GM18867 (cell line): ENCODE results near the gene GFI1B.
"Not testable (repeated sequence)": the region's sequence is repeated elsewhere in the genome, so short reads cannot be mapped to it uniquely, and the experiment has no call there.

Experiments
- ATAC-seq: cut with Tn5 transposase; IDR thresholded peaks from one replicate; pipeline ENCODE4 v1.9.1; 2021; ENCODE audit warnings: mild to moderate bottlenecking, moderate library complexity; ENCODE audit not compliant: unreplicated experiment

Gene GFI1B

DNA sequence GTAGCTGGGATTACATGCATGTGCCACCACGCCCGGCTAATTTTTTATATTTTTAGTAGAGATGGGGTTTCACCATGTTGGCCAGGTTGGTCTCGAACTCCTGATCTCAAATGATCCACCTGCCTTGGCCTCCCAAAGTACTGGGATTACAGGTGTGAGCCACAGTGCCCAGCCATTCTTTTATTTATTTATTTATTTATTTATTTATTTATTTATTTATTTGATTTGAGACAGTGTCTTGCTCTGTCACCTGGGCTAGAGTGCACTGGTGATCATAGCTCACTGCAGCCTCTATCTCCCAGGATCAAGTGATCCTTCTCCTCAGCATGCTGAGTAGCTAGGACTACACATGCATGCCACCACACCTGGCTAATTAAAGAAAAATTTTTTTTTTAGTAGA is 10.6 kb upstream of the GFI1B start:
- not testable (repeated sequence) for ATAC-seq

DNA sequence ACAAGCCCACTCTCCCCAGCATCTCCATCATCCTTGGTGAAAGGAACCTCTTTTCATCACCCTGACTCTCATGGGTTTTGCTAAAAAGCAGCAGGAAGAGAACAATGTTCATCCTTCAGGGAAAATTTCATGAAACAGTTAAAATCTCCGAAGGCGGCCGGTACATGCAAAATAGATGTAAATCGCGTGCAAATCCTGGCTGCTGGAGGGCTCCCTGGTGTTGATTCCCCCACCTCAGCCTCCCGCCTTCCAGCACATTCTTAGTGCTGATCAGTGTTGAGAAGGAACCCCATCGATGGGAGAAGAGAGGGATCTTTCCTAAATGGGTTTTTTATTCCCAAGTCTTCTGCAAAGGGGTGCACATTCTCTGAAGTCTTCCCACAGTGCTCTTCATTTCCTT is 8.7 kb upstream of the GFI1B start:
- ATAC-seq: no peak

DNA sequence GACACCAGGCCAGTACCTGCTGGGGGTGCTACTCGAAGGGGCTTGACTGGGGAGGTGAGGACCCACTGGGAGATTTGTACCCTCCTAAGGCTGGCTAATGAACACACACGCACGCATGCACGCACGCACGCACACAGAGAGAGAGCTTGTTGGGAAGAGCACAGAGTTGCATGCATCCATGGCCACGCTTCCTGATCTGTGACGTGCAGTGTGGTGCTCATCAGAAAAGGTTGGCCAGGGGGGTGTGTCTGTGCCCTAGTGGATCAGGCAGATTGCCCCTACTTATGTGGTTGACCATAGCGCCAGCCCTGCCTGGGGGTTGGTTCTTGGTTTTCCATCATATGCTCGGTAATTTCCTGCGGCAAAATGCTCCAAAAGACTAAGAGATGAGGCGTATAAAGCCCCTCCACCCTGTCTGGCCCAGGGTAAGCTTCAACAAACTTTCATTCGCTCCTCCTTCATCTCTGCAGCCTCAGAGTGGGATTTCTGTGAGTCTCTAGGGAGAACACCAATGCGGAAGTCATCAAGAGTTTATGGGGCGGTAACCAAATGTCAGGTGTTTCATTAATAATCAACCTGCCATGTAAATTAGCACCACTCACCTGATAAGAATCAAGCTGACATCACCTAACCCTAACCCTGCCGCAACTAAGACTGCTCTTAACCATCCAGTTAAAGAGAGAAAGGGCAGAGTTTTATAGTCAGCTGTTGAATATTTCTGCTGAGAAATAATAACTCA is 8.0 kb upstream of the GFI1B start:
- ATAC-seq: no peak

DNA sequence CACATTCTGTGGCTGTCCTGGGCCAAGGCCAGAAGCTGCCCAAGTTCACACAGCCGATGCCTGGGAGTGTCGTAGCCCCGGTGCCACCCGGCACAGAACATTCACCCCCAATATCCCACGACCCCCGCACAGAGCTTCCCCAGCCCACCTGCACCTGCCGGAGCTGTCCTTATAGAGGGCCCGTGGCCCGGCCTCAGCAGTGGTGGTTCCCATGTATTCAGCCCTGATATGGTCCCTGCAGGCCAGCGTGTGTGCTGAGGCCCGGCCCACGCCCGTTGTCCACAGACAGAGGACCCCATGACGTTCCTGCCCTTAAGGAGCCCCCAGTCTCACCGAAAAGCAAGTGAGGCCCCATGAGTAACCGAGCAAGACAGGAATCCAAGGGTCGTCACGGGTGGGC is 5.3 kb upstream of the GFI1B start:
- no peak for ATAC-seq

DNA sequence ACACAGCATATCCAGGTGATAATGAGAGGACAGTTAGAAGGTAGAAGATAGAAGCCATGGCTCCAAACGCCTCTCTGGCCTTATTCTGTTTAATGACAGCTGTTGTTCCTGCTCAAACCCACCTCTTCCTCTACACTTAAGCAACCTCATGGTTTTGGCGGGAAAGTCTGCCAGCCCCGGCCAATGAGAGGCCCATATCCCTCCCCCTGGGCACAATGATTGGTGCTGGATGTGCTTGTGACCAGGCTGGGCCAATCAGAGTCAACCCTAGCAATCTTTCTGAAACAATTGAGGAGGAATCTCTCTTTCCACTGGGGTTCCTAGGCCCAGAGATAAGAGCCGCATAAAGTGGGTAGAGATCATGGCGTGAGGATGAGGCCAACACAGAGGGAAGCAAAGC is 4.8 kb upstream of the GFI1B start:
- ATAC-seq: no peak

DNA sequence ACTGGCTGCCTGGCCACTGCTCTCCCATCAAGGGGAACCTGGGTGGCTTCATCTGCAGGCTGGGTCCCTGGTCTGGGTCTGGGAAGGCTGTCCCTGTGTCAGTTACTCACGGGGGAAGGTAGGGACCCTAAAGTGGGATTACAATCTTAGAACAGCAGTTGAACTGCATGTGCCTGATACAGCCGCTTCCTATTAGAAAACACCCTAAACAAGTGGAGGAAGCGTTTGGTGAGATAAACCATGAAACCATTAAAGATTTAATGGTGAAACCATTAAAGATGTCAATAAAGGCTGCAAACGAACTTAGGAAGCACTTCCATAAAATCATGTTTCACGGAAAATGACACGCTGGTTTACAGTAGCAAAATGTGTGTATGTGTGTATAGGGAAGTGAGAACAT is 2.5 kb upstream of the GFI1B start:
- no peak for ATAC-seq

DNA sequence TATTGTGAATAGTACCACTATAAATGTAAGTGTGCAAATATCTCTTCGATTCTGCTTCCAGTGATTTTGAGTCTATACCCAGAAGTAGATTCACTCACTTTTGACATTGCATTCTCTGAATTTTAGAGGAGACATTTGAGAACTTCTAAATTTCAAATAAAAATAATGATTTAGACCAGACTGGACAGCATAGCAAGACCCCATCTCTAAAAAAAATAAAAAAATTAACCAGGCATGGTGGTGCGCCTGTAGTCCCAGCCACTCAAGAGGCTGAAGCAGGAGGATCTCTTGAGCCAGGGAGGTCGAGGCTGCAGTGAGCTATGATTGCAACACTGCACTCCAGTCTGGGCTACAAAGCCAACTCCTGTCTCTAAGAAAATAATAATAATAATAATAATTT is 1.9 kb upstream of the GFI1B start:
- ATAC-seq: no peak

DNA sequence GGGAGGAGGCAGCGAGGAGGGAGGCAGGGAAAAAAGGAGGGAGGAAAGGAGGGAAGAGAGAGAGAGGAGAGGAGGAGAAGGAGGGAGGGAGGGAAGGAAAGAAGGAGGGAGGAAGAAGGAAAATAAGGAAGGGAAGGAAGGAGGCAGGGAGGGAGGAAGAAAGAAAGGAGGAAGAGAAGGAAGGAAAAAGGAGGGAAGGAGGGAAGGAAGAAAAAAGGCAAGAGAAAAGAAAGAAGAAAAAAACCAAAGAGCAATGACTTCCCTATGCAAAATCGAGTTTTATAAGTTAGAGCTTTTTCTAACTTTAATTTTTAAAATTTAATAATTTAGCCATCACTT is 413 bp upstream of the GFI1B start:
- no peak for ATAC-seq

DNA sequence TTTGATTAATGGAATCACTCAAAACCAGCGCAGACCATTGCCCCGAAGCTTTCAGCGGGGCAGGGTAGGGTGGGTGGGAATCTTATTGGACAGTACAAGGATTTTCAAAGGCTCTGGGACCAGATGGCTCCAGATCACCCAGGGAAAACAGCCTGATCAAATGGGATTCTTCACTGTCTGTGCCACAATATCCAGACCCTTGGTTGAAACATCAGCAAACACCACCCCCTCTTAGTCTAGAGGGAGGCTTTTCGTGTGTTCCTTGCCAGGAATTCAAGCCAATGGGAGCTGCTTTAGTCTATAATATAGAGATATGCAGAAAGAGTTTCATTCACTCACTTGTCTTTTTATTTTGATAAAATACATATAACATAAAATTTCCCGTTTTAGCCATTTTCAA is 1.7 kb downstream of the GFI1B start:
- no peak for ATAC-seq

DNA sequence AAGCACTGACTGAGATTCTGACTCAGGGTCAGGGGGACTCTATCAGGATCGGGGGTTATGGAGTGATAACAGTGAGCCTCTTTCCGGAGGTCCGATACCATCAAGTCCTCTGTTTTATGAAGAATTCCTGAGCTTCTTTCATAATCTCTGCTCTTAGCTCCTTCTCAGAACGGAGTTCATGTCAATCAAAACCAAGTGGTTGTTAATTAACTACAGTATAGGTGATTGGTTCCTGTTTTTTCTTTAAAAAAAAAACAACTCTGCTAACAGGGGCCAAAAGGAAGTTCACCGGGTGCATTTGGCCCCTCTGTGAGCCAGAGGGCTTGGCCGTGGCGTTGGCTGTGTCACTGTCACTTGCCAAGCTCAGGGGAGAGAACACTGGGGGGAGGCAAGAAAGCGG is 4.0 kb downstream of the GFI1B start:
- no peak for ATAC-seq

DNA sequence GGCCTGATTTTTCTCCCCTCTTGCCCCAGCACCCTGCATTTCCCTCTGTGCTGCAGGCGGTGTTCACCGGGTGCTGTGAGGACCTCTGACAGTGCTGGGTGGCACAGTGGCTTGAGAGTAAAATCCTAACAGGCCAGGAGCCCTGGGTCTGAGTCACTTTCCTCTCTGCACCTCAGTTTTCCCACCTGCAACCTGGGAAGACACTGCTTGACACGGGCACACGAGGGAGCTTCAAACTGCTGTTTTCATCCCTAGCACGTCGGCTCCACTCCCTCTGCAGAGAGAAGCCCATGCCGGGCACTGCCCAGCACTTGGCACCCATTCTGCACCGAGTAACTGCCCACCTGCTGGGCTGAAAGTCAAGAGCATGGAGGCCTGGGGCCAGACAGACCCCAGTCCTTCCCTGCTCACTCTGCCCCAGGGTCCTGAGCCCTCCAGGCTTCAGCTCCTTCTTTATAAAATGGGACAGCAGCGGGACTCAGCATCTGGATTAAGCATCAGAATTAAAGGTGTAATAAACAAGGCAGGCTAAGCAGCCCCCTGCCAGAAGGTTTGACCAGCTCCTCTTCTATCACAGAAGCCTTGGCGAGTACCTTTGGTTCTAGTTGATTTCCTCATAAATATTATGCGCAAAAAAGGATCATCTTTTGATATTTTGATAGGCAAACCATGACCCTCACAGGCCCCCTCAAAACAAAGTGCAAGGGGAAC is 5.2 kb downstream of the GFI1B start:
- no peak for ATAC-seq

DNA sequence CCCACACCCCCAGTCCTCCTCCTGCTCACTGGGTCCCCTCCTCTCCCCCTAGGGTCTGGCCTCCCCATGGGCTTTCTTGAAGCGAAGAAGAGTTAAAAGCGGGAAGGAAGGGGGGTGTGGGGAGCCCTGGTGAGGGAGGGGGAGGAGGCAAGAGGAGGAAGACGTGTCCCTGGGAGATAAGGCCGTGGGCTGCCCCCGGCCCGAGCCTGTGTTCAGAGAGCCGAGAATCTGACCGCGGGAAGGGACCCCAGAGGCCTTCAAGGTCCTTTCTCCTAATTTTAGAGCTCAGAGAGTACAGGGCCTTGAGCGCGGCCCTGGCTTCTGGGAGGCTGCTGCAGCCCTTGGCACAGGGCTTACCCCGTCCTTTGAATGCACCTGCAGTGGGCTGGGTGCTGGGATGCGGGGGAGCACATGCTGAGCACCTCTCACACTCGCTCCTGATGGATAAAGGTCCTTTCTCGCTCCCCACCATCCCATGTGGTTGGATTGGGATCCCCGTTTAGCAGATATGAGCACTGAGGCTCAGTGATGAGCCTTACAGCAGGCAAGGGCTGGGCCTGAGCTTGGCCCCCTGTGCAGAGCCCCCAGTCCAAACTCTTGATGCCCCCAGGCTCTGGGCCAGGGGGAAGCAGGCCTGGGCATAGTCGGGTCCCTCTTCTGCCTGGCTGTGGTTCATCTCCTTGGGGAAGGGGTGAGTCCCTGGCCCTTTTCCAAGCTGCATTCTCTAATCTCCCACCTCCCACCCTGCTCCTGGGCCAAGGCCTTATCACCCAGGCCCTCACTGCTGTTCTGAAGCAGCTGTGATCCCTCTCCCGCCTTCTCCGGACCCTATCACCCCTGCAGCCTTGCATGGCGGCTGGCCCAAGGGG is 5.9 kb downstream of the GFI1B start:
- no peak for ATAC-seq

DNA sequence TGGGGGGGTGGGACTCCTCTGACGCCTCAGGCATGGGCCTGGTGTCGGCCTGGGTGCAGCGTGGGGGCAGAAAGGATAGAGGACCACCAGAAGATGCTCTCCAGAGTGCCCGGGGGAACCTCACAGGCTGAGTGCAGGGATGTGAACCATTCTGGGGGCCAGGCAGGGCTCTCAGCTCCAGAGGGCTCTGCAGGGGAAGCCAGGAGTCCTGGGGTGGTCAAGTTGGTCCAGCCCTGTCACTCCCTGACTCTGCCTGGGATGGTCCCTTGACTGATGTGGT is 6.5 kb downstream of the GFI1B start:
- no peak for ATAC-seq

DNA sequence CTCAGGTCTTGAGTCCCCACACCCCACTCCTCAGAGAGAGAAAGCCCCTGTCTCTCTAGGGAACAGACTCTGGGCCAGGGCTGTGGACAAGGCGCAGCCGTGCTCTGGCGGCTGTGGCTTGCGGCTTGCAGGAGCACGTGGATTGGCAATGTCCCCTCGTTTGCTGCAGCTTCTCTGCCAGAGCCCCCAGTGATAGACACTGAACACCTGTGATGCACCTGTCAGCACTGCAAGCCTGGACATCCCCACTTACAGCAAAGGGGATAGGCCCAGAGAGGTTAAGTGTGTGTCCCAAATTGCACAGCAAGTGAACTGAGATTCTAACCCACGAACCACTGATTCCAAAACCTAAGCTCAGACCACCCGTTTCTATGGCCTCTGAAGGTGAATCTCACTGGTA is 7.0 kb downstream of the GFI1B start:
- no peak for ATAC-seq

DNA sequence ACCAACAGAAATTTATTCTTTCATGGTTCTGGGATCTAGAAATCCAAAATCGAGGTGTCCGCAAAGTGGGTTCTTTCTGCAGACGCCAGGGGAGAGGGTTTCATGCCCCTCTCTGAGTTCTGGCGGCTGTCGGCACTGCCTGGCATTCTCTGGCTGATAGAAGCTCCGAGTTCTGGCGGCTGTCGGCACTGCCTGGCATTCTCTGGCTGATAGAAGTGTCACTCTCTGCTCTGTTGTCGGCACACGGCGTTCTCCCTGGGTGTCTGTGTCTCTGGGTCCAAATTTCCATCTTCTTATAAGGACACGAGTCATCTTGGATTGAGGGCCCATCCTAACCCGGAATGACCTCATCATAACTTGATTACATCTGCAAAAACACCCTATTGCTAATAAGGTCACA is 7.6 kb downstream of the GFI1B start:
- no peak for ATAC-seq

DNA sequence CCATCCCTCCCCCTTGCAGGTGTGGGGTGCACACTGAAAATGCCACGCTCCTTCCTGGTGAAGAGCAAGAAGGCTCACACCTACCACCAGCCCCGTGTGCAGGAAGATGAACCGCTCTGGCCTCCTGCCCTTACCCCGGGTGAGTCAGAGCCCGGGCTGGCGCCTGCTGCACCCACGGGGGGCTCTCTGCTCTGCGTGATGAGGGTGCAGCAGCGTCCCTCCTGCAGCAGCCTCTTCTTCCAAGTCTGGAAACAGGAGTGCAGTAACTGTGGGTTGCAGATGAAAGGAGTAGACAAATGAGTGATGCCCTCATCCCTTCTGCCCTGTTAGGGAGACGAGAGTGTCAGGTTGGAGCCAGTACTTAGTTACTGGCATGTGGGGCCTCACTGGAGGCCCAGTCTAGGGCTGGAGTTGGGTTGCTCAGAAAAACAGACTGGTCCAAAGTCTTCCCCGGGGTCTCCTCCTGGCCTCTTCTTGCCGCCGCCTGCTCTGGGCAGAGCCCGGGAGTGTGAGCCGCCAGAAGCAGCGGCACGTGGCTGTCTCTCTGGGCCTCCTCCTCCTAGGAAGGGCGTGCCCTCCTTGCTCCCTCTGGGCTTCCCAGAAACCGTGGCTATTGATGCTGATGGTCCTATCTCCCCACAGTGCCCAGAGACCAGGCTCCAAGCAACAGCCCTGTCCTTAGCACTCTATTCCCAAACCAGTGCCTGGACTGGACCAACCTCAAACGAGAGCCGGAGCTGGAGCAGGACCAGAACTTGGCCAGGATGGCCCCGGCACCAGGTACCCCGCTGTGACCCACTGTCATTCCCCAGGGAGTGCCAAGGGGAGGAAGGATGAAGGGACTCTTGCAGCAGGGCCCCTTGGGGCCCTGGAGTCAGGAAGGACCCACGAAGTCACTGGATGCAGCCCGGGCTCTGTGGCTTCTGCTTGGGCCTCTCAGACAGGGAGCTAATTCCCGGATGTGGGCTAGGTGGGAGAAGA is 8.4 kb downstream of the GFI1B start:
- no peak for ATAC-seq

DNA sequence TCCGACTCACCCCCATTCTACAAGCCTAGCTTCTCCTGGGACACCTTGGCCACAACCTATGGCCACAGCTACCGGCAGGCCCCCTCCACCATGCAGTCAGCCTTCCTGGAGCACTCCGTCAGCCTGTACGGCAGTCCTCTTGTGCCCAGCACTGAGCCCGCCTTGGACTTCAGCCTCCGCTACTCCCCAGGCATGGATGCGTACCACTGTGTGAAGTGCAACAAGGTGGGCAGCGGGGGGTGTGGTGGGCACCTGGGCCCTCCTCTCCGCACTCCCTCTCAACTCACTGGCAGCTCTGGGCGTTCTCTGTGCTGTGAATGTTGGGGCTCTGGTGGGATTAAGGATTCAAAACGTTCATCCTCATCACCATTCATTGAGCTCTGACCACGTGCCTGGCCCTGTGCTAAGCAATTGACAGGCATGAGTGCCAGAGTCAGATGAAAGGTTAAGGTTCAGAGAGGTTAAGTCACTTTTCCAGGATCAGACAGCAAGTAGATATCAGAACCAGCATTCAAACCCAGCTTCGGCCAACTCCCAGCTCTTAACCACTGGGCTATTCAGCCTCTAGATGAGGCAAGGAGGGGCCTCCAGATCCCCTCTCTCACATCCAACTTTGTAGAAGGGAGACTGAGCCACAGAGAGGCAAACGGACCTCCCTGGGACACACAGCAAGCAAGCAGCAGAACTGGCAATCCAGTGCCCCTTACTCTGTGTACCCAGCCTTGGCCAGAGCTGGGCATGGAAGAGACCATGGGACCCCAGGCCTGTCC is 9.9 kb downstream of the GFI1B start:
- no peak for ATAC-seq

DNA sequence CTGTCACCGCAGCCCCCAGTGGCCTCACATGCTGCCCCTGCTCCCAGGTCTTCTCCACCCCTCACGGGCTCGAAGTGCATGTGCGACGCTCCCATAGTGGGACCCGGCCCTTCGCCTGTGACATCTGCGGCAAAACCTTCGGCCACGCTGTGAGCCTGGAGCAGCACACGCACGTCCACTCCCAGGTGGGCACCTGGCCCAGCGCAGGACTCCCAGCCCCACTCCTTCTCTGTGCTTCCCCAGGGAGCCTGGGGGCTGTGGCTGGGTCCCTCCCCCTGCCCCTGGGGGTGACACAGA is 10.5 kb downstream of the GFI1B start:
- ATAC-seq: no peak

DNA sequence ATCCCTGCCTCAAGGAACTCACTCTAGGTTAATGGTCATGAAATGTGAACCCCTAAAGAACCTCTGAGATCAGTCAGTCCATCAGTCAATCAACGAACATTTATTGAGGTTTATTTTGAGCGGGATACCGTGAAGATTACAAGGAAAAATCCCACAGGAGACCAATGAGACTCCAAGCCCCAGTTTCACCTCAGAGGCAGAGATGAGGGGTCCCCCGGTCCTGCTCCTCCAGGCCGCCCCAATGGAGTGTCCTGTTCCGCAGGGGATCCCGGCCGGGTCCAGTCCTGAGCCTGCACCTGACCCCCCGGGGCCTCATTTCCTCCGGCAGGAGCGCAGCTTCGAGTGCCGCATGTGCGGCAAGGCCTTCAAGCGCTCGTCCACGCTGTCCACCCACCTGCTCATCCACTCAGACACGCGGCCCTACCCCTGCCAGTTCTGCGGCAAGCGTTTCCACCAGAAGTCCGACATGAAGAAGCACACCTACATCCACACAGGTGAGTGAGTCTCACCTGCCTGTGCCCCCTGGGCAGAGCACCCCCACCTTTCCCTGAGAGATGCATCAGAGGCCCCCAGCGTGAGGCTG is 11.0 kb downstream of the GFI1B start:
- ATAC-seq: no peak

DNA sequence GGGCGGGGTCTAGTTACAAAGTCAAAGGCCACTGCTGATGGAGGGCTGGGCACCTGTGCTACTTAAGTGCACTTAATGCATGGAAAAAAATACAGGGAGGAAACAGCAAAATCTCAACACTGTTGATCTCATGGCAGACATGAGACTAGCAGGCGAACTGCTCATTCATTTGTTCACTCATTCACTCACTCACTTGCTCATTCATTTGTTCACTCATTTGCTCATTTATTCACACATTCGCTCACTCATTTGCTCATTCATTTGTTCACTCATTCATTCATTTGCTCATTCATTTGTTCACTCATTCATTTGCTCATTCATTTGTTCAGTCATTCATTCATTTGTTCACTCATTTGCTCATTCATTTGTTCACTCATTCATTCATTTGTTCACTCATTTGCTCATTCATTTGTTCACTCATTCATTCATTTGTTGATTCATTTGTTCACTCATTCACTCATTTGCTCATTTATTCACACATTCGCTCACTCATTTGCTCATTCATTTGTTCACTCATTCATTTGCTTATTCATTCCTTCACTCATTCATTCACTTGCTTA is 11.6 kb downstream of the GFI1B start:
- not testable (repeated sequence) for ATAC-seq
